Keratinocyte (primary cell): ENCODE measurements around the gene CFAP70.

Source experiments
- CTCF ChIP-seq, 3 experiments: IDR thresholded peaks in 1 of 3; conservative IDR thresholded peaks in 1 of 3; optimal IDR thresholded peaks in 1 of 3; 2 replicates in 2 of 3; 3 replicates in 1 of 3; pipeline versions ENCODE3 to v1.5.1; 2011; ENCODE audit warnings: low read length in 3 of 3, mild to moderate bottlenecking in 3 of 3, moderate library complexity in 2 of 3, control low read depth in 1 of 3, inconsistent platforms in 1 of 3; ENCODE audit not compliant: insufficient read depth in 2 of 3; ENCODE audit errors: extremely low read depth in 1 of 3
- EZH2 ChIP-seq: IDR thresholded peaks from one replicate; pipeline ENCODE4 v1.6.1; 2012; ENCODE audit warnings: inconsistent platforms, mild to moderate bottlenecking, low read length, moderate library complexity

GRCh38 chr10:73228247-73228646 is 130.4 kb downstream of the CFAP70 start:
- TF ChIP-seq CTCF (optimal IDR thresholded peaks at IDR 0.05 in 1 of 3, IDR thresholded peaks at IDR 0.05 in 1 of 3, conservative IDR thresholded peaks at IDR 0.05 in 1 of 3; ENCODE audit: extremely low read depth in 1 of 3, insufficient read depth in 2 of 3, low read length in 3 of 3) (no peak), EZH2 (no peak)
